HG03460 (cell line): ENCODE data around the gene ZWILCH.
"Not testable (repeated sequence)": the region's sequence is repeated elsewhere in the genome, so short reads cannot be mapped to it uniquely, and the experiment has no call there.

Source experiments
- ATAC-seq: cut with Tn5 transposase; IDR thresholded peaks from one replicate; pipeline ENCODE4 v1.9.1; 2021; ENCODE audit not compliant: unreplicated experiment

ZWILCH gene

DNA sequence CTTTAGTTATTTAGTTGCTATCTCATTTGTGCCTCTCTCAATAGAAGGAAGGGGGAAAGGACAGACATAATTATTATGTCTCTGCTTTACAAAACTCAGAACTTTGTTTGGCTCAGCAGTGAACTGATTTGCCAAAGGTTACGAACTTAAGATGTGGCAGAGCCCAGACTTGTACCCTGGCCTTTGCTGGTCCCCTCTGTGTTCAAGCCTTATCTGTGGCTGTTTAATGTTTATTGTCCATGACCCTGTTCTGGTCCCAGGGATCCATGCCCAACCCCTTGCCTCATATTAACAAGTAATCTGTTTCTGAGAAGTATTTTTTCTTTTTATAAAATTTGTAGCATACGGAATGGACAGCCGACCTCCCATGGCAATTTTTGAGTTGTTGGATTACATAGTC lies 18.2 kb upstream of the ZWILCH start:
- ATAC-seq, result no peak

GRCh38 chr15:66488525-66488924 lies 16.6 kb upstream of the ZWILCH start:
- no peak for ATAC-seq

DNA sequence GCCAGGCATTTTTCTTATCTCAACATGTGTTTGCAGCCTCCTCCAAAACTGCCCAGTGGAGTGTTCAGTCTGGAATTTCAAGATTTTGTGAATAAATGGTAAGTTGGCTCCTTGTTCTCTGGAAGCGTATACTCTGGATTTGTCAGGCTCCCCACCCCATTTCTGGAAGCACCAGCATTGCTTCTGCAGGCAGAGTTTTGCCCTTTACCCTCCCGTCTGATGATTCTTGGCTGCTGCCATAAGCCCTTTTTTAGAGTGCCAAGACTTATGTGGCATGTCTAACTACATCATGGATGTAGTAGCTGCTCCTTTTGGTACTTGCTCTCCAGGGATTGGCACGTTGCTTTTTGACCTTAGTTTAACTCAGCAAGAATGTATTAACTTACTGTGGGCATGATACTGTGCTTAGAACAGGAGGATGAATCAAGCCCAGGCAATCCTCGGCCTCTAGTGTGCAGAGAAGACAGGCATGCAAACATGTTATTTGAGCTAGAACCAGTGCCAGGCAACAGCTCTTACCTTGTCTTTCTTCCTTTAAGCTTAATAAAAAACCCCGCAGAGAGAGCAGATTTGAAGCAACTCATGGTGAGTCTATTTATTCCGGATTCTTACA lies 15.8 kb upstream of the ZWILCH start:
- no peak for ATAC-seq

GRCh38 chr15:66491846-66492245 lies 13.3 kb upstream of the ZWILCH start:
- ATAC-seq, result no peak

DNA sequence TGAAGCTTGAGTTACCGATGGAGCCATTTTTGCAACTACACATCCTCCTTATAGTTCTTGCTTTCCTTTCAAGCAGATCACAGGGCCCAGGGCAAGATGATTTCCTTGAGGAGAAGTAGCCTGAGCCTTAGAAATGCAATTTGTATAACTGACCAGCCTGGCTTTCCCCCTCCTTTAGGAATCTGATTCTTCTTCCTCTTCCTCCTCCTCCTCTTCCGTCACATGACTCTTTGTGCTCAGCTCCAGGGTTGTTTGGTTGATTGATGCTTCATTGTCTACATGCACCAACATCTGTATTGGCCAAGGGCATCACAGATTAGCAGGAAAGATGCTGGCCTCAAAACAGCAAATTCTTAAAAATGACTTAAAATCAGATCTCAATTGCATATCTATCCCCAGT lies 10.9 kb upstream of the ZWILCH start:
- ATAC-seq, result no peak

- no peak for ATAC-seq
These were observed 8.1 kb upstream of the ZWILCH start for GRCh38 chr15:66496951-66497501.

- peak; percentile 87 for ATAC-seq
These were observed 7.3 kb upstream of the ZWILCH start, which contains the start of gene SNAPC5 for GRCh38 chr15:66497502-66498455. SNAPC5 (minus strand) TSS chr15:66497762; CDS start chr15:66497731, 31 bp downstream.

DNA sequence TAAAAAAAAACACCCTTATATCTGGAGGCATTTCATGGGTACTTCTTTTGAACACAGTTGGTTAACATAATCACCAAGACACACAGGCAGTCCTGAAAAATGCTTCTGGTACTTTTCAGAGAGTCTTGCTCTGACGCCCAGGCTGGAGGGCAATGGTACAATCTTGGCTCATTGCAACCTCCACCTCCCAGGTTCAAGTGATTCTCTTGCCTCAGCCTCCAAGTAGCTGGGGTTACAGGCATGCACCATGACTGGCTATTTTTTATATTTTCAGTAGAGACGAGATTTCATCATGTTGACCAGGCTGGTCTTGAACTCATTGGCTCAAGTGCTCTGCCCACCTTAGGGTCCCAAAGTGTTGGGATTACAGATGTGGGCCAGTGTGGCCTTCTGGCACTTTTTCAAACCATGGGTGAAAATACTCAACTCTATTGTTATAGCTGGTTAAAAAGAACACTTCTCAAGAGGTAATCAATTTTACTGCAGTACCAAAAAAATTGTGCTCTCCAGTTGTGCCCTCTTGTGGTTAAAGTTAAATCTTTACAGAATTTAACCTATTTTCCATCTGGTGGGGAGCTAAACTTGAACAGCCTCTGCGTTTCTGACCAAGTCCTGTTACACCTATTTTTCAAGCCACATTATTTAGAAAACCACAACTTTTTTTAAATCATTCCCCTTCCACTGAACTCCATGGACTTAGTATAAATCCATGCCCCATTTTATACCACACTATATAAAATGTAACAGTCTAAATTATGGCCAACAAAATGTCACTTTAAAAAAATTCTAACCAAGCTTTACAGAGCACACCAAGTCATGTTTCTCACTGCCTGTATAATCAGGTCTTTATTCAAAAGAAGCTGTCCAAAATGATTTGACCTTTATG lies 6.4 kb upstream of the ZWILCH start:
- no peak for ATAC-seq

DNA sequence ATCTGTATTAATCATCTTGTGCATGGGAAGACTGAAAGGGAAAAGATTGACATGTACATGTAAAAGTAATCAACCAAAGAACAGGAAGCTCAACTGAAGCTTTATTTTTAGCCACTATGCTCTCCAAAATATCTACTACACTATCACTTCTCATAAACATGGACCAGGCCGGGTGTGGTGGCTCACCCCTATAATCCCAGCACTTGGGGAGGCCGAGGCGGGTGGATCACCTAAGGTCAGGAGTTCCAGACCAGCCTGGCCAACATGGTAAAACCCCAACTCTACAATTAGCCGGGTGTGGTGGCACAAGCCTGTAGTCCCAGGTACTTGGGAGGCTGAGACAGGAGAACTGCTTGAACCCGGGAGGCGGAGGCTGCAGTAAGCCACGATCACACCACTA lies 4.8 kb upstream of the ZWILCH start:
- ATAC-seq, result not testable (repeated sequence)

DNA sequence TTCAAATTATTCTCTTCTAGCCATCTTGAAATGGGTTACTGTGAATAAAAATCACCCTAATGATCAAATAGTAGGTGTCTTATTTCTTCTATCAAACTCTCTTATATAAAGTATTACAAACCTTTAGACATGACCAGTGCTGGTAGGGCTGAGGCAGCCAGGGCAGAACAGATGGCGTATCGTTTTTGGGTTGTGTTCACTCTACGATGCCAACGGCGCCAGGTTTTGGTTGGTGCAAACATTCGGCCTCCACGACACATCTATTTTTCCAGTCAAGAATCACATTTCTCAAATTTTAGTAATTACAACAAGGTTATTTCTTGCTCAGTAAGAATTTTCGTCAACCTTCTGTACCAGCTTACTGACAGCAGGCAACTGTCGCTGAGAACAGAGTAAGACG lies 2.6 kb upstream of the ZWILCH start:
- ATAC-seq, result no peak

GRCh38 chr15:66503041-66503648 lies 2.0 kb upstream of the ZWILCH start:
- ATAC-seq, result not testable (repeated sequence)

DNA sequence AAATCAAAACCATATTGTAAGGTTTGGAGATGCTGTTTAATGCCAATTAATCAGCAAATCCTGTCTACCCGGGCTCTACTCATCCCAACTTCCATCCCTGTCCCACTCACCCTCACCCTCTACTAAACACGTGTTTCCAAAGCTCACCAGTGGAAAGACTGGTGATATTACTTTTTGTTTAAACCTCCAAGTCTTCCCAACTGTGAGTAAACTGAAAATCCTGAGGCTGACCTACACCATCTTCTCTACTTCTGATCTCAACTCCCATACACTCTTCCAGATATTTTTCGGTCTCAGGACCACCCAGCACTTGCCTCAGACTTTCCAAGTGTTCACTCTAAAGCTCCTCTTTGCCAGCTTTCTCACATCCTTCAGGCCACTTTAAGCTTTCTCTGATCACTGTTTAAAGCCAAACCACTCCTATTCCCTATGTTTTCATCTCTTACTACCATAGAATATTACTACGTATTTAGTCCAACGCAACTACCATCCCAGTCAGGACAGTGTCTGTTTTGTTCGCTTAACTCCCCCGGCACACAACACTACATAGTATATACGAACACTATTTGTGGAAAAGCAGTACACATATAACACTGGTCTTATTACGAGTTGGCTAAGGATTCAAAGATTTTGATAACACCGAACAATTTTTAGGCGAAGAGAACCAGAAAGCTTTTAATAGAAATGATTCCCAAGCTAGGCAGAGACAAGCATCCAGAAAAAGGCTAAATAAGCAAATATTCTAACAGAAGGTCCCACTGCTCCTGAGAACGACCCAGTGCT lies 1.2 kb upstream of the ZWILCH start:
- no peak for ATAC-seq

DNA sequence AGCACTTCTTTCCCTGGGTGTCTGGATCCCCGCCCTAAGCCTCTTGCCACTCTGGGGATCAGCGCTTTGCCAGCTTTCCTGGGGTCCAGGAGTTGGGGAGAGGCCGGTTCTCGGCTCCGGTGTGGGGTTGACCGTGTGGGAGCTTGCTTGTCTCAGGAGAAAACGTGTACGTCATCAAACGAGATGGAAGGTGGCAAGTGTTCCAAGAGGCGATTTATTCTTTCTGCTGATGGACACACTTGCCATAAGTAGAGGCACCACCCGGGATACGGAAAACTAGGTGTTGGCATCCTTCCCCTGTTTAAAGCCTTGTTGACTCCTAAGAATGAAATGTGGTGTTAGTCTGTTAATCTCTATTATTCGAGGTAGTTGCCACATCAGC lies 295 bp downstream of the ZWILCH start:
- no peak for ATAC-seq

DNA sequence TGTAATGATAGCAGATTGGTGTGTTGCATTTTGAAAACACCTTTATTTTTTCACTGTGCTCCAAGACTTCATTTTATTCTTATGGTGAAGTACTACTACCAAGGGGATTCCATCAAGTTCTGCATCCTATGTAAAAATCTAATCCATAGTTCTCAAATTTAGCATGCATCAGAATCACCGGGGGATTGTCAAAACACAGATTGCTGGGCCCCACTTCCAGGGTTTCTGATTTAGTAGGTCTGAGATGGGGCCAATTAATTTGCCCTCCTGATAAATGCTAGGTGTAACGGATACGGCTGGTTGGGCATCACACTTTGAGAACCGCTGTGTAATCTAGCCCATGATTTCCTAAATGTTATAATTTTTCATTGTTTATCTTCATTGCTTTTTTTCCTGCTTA lies 692 bp downstream of the ZWILCH start:
- ATAC-seq, result no peak

GRCh38 chr15:66508293-66508883 lies 3.3 kb downstream of the ZWILCH start:
- no peak for ATAC-seq

- no peak for ATAC-seq
These were observed 9.5 kb downstream of the ZWILCH start for GRCh38 chr15:66514586-66514985.

- no peak for ATAC-seq
These were observed 10.8 kb downstream of the ZWILCH start for GRCh38 chr15:66515901-66516322.

DNA sequence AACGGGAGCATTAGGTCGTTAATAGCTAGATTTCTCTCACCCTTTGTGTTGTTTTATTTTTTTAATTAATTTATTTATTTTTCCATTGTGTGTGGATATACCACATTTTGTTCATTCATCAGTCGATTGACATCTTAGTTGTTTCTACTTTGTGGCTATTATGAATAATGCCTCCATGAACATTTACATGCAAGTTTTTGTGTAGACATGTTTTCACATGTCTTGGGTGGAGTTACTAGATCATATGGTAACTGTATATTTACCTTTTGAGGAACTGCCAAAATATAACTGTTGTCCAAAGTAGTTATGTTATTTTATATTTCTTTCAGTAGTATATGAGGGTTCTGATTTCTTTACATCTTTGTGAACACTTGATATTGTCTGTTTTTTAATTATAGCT lies 18.8 kb downstream of the ZWILCH start:
- ATAC-seq, result no peak

GRCh38 chr15:66524838-66525237 lies 19.7 kb downstream of the ZWILCH start:
- ATAC-seq, result no peak
